Measurements from ENCODE around the gene PIAS2. TPM values are rescaled to one million over a fixed set of nuclear protein-coding genes. Genes with fewer than 3 reads are reported as not detected.

The PIAS2 gene
- total and polyA plus RNA-seq, 9 of the 15 experiments (the other 6 are each of a cell fraction or from before 2014, with no cell fraction given): 2.9 to 23.9 (median 12.0) TPM

GRCh38 chr18:46820863-46821262, 96.4 kb downstream of the PIAS2 start:
- ChIA-PET POLR2A (no interaction called here), CTCF (ENCODE audit: low intra/inter-chr PET ratio) (no interaction called here)
- BruUV-seq (replicated peaks): no TSS peak
- H3K36me3 ChIP-seq (ENCODE audit: control insufficient read depth, insufficient read depth, low read length): peaks cover 15% of the 10 kb centered on the region; the same call in 1 of the 3 replicates
- H3K9ac ChIP-seq (ENCODE audit: insufficient read depth in 1 of 2, low read depth in 2 of 2, low read length in 2 of 2): no peak overlapping the region
- ATAC-seq (no peak), DNase-seq (ENCODE audit: extremely low read depth in 1 of 4, low spot score in 3 of 4) (no peak), FAIRE-seq (no peak)
- H3K79me2 ChIP-seq (ENCODE audit: control insufficient read depth, insufficient read depth, low read length): no peaks in the 10 kb centered on the region
- WGBS (ENCODE audit: insufficient coverage, low coverage, missing lambda C conversion rate): 97% methylated on average over 6 of the region's 6 CpGs
- no peak overlapping the region for H2AFZ ChIP-seq (ENCODE audit: low read depth, low read length)
- intact Hi-C loops (cut with micrococcal nuclease): no loop called here
- H3K4me1 ChIP-seq (replicated peaks in 1 of 2; ENCODE audit: control insufficient read depth in 2 of 2, insufficient read depth in 2 of 2, low read length in 2 of 2): no peaks in the 10 kb centered on the region
- no peaks in the 10 kb centered on the region for H3K9me3 ChIP-seq (replicated peaks; ENCODE audit: control insufficient read depth, insufficient read depth, low read depth, low read length)
- H3K4me2 ChIP-seq (ENCODE audit: insufficient read depth, low read length): no peak overlapping the region
- TF ChIP-seq, protein P1, sequence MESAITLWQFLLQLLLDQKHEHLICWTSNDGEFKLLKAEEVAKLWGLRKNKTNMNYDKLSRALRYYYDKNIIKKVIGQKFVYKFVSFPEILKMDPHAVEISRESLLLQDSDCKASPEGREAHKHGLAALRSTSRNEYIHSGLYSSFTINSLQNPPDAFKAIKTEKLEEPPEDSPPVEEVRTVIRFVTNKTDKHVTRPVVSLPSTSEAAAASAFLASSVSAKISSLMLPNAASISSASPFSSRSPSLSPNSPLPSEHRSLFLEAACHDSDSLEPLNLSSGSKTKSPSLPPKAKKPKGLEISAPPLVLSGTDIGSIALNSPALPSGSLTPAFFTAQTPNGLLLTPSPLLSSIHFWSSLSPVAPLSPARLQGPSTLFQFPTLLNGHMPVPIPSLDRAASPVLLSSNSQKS (CRISPR knock-in tag; IDR thresholded peaks at IDR 0.05): no peak
- no peak for TF ChIP-seq PTRF (tag; IDR thresholded peaks at IDR 0.05)
- H3K27me3 ChIP-seq (ENCODE audit: control insufficient read depth in 2 of 2, insufficient read depth in 2 of 2, low read length in 2 of 2): no peaks in the 10 kb centered on the region
- H4K20me1 ChIP-seq (replicated peaks; ENCODE audit: control insufficient read depth, insufficient read depth, low read length): no peaks in the 10 kb centered on the region
- in situ Hi-C loops (cut with MboI): no loop called here
- H3K27ac ChIP-seq (ENCODE audit: extremely low read depth, low read depth, low read length): no peak overlapping the region
- H3K4me3 ChIP-seq: no peak overlapping the region
- H3K9me1 ChIP-seq (ENCODE audit: control insufficient read depth, insufficient read depth, low read length): no peaks in the 10 kb centered on the region

GRCh38 chr18:46815661-46816060, 101.6 kb downstream of the PIAS2 start:
- DNase-seq (ENCODE audit: extremely low read depth in 1 of 4, low spot score in 3 of 4): no peak
- H4K20me1 ChIP-seq (replicated peaks; ENCODE audit: control insufficient read depth, insufficient read depth, low read length): no peaks in the 10 kb centered on the region
- H3K79me2 ChIP-seq (ENCODE audit: control insufficient read depth, insufficient read depth, low read length): no peaks in the 10 kb centered on the region
- no peak overlapping the region for H3K27ac ChIP-seq (ENCODE audit: extremely low read depth, low read depth, low read length)
- H3K4me2 ChIP-seq (ENCODE audit: insufficient read depth, low read length): no peak overlapping the region
- WGBS (ENCODE audit: insufficient coverage, low coverage, missing lambda C conversion rate): 55% methylated on average over 2 of the region's 6 CpGs
- H3K9me1 ChIP-seq (ENCODE audit: control insufficient read depth, insufficient read depth, low read length): no peaks in the 10 kb centered on the region
- H3K27me3 ChIP-seq (ENCODE audit: control insufficient read depth in 2 of 2, insufficient read depth in 2 of 2, low read length in 2 of 2): no peaks in the 10 kb centered on the region
- no peak for ATAC-seq
- H2AFZ ChIP-seq (ENCODE audit: low read depth, low read length): no peak overlapping the region
- H3K4me1 ChIP-seq (replicated peaks in 1 of 2; ENCODE audit: control insufficient read depth in 2 of 2, insufficient read depth in 2 of 2, low read length in 2 of 2): no peaks in the 10 kb centered on the region
- no TSS peak for BruUV-seq (replicated peaks)
- in situ Hi-C loops (cut with MboI) (no loop called here), intact Hi-C loops (cut with micrococcal nuclease) (no loop called here)
- TF ChIP-seq GTF2A2 (tag; IDR thresholded peaks at IDR 0.05) (no peak), FOXO4 (CRISPR knock-in tag; IDR thresholded peaks at IDR 0.05) (no peak), ZNF584 (CRISPR knock-in tag; IDR thresholded peaks at IDR 0.05; ENCODE audit: low read depth) (no peak)
- TF ChIP-seq, protein P2, sequence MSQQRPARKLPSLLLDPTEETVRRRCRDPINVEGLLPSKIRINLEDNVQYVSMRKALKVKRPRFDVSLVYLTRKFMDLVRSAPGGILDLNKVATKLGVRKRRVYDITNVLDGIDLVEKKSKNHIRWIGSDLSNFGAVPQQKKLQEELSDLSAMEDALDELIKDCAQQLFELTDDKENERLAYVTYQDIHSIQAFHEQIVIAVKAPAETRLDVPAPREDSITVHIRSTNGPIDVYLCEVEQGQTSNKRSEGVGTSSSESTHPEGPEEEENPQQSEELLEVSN (IDR thresholded peaks at IDR 0.05; ENCODE audit: borderline replicate concordance in 1 of 2, extremely low read depth in 1 of 2, insufficient read depth in 1 of 2, insufficient read length in 1 of 2, low read depth in 1 of 2, low read length in 1 of 2, poor library complexity in 1 of 2, severe bottlenecking in 1 of 2): no peak
- no peaks in the 10 kb centered on the region for H3K9me3 ChIP-seq (replicated peaks; ENCODE audit: control insufficient read depth, insufficient read depth, low read depth, low read length)
- ChIA-PET POLR2A (interaction anchor here (0.6 kb wide), 1 partner anchor 10 kb away, joined by 4 read pairs; no protein-coding TSS in a partner anchor), CTCF (ENCODE audit: low intra/inter-chr PET ratio) (no interaction called here)
- H3K36me3 ChIP-seq (ENCODE audit: control insufficient read depth, insufficient read depth, low read length): peaks cover 6% of the 10 kb centered on the region; the same call in 1 of the 3 replicates
- no peak for FAIRE-seq
- H3K4me3 ChIP-seq: no peak overlapping the region
- H3K9ac ChIP-seq (ENCODE audit: insufficient read depth in 1 of 2, low read depth in 2 of 2, low read length in 2 of 2): no peak overlapping the region
